NB4 (cell line): ENCODE results near the gene NCK2.

Experiments used
- CTCF ChIP-seq: IDR thresholded peaks from one replicate; pipeline ENCODE4 v1.5.1; 2012; ENCODE audit warnings: low read depth, low read length
- MAX ChIP-seq: IDR thresholded peaks from 2 replicates; pipeline ENCODE4 v1.6.1; 2011; ENCODE audit warnings: low read depth, low read length
- MYC ChIP-seq: IDR thresholded peaks from 2 replicates; pipeline ENCODE4 v1.6.1; 2011; ENCODE audit warnings: low read depth, low read length
- POLR2A ChIP-seq: IDR thresholded peaks from 2 replicates; pipeline ENCODE4 v1.6.1; 2011; ENCODE audit warnings: mild to moderate bottlenecking; ENCODE audit not compliant: insufficient read length; ENCODE audit errors: extremely low read depth

- TF ChIP-seq CTCF (no peak), POLR2A (no peak), MAX (no peak), MYC (no peak)
Measured at GRCh38 chr2:105741174-105741573, 3.5 kb upstream of the NCK2 start.
